Gastroesophageal sphincter (tissue), 4 donors: ENCODE results near the gene SANBR. TPM values are rescaled to one million over a fixed set of nuclear protein-coding genes. Genes with fewer than 3 reads are reported as not detected.
A peak's percentile ranks its signal among the peaks of the same experiment; 100 is the strongest.
"Not testable (repeated sequence)": the region's sequence is repeated elsewhere in the genome, so short reads cannot be mapped to it uniquely, and the experiment has no call there.

Experiments used
- ATAC-seq: fragments of 150-250 bp; one replicate; pipeline ENCODE4 v1.9.1; 2016; ENCODE audit warnings: mild to moderate bottlenecking, moderate library complexity
- H3K27ac ChIP-seq, 4 donors: fragments of 200-600 bp; sonication (generic) in 3 of 4; 1 replicate in 3 of 4; 2 replicates in 1 of 4; pipeline ENCODE4 v1.5.1; 2016 to 2019
- H3K27me3 ChIP-seq: fragments of 200-600 bp; sonication (generic); one replicate; pipeline ENCODE4 v1.5.1; 2019
- H3K36me3 ChIP-seq, 2 donors: fragments of 200-600 bp; sonication (generic); one replicate each; pipeline ENCODE4 v1.5.1; 2019; ENCODE audit warnings: control low read depth in 1 of 2
- H3K4me1 ChIP-seq, 3 donors: fragments of 200-600 bp; sonication (generic); 1 replicate in 2 of 3; 2 replicates in 1 of 3; pipeline ENCODE4 v1.5.1; 2016 to 2019; ENCODE audit warnings: control low read depth in 2 of 3
- H3K4me3 ChIP-seq, 2 donors: fragments of 200-600 bp; sonication (generic); one replicate each; pipeline ENCODE4 v1.5.1; 2019; ENCODE audit warnings: mild to moderate bottlenecking in 1 of 2, moderate library complexity in 1 of 2
- H3K9me3 ChIP-seq, 3 donors: fragments of 200-600 bp; sonication (generic); one replicate each; pipeline ENCODE4 v1.5.1; 2017 to 2019; ENCODE audit warnings: control low read depth in 2 of 3
- EP300 ChIP-seq: sonication (generic); formaldehyde crosslinking; IDR thresholded peaks from one replicate; pipeline ENCODE4 v1.6.1; 2017; ENCODE audit warnings: antibody characterized with exemption, mild to moderate bottlenecking
- POLR2A ChIP-seq, 2 donors: fragments of 450-650 bp; IDR thresholded peaks; one replicate each; pipeline ENCODE4 v1.6.1; 2017; ENCODE audit warnings: antibody characterized with exemption in 2 of 2, mild to moderate bottlenecking in 2 of 2, moderate library complexity in 1 of 2
- POLR2AphosphoS5 ChIP-seq: sonication (generic); formaldehyde crosslinking; IDR thresholded peaks from one replicate; pipeline ENCODE4 v1.6.1; 2017; ENCODE audit warnings: antibody characterized with exemption
- WGBS, 2 donors: methylation state at CpG; one replicate each; pipeline ENCODE4 v1.1.5; 2018; ENCODE audit warnings: low coverage in 1 of 2; 5-methylcytosine and 5-hydroxymethylcytosine counted together
- total RNA-seq, 4 donors: library from RNA; depleted of rRNA; stranded (reverse); fragments of >200 nt; gene quantifications; one replicate each; pipeline ENCODE4 v1.1.0, GENCODE V29; 2016
- TF ChIP-seq, protein P1 (sequence below), 4 experiments: fragments of 200-600 bp in 2 of 4; fragments of 450-650 bp in 2 of 4; sonication (generic) in 1 of 4; IDR thresholded peaks; one replicate each; pipeline ENCODE4 v1.5.1; 2017 to 2019; ENCODE audit warnings: antibody characterized with exemption in 4 of 4, mild to moderate bottlenecking in 2 of 4, moderate library complexity in 2 of 4

The SANBR gene
- total RNA-seq, 4 donors from 2014 or later: 2.2 to 7.5 (median 5.8) TPM

DNA sequence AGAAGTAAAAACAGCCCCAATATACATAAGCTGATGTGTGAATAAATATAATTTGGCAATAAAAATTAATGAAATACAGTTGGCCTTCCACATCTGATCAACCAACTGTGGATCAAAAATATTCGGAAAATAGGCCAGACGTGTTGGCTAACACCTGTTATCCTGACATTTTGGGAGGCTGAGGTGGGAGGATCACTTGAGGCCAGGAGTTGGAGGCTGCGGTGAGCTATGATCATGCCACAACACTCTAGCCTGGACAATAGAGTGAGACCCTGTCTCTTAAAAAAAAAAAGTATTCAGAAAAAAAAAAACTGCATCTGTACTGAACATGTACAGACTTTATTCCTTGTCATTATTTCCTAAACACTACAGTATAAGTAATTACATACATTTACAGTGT is 36.1 kb upstream of the SANBR start:
- H3K27me3 ChIP-seq: no peaks in the 10 kb centered on the region
- WGBS, 2 donors: 95 to 100% methylated on average over 3 of the region's 3 CpGs
- peaks cover 0 to 6% (median 0%) of the 10 kb centered on the region in 3 donors for H3K4me1 ChIP-seq
- no peak for ATAC-seq
- H3K36me3 ChIP-seq: peaks cover 0 to 35% of the 10 kb centered on the region in 2 donors
- TF ChIP-seq POLR2AphosphoS5: no peak
- no peak for TF ChIP-seq POLR2A (IDR thresholded peaks at IDR 0.05)
- no peak for TF ChIP-seq EP300
- TF ChIP-seq, protein P1, sequence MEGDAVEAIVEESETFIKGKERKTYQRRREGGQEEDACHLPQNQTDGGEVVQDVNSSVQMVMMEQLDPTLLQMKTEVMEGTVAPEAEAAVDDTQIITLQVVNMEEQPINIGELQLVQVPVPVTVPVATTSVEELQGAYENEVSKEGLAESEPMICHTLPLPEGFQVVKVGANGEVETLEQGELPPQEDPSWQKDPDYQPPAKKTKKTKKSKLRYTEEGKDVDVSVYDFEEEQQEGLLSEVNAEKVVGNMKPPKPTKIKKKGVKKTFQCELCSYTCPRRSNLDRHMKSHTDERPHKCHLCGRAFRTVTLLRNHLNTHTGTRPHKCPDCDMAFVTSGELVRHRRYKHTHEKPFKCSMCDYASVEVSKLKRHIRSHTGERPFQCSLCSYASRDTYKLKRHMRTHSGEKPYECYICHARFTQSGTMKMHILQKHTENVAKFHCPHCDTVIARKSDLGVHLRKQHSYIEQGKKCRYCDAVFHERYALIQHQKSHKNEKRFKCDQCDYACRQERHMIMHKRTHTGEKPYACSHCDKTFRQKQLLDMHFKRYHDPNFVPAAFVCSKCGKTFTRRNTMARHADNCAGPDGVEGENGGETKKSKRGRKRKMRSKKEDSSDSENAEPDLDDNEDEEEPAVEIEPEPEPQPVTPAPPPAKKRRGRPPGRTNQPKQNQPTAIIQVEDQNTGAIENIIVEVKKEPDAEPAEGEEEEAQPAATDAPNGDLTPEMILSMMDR (IDR thresholded peaks at IDR 0.05): no peak
- H3K9me3 ChIP-seq: no peaks in the 10 kb centered on the region
- H3K27ac ChIP-seq: no peak overlapping the region
- H3K4me3 ChIP-seq: no peak overlapping the region

DNA sequence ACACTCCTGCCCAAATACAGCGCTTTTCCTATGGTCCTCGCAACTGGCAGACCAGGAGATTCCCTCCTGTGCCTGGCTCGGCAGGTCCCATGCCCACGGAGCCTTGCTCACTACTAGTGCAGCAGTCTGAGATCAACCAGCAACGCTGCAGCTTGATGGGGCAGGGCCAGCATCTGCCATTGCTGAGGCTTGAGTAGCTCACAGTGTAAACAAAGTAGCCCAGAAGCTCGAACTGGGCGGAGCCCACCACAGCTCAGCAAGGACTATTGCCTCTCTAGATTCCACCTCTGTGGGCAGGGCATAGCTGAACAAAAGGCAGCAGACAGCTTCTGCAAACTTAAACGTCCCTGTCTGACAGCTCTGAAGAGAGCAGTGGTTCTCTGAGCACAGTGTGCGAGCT is 31.1 kb upstream of the SANBR start:
- ATAC-seq, H3K9me3 ChIP-seq, H3K4me3 ChIP-seq, H3K4me1 ChIP-seq, H3K27ac ChIP-seq, H3K27me3 ChIP-seq: not testable (repeated sequence)
- H3K36me3 ChIP-seq: peaks cover 0 to 47% of the 10 kb centered on the region in 2 donors
- WGBS, 2 donors: 56 to 80% methylated on average over 1 of the region's 9 CpGs

DNA sequence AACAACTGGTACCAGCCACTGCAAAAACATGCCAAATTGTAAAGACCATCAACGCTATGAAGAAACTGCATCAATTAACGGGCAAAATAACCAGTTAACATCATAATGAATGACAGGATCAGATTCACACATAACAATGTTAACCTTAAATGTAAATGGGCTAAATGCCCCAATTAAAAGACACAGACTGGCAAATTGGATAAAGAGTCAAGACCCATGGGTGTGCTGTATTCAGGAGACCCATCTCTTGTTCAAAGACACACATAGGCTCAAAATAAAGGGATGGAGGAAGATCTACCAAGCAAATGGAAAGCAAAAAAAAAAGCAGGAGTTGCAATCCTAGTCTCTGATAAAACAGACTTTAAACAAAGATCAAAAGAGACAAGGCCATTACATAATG is 29.0 kb upstream of the SANBR start:
- not testable (repeated sequence) for H3K27me3 ChIP-seq, H3K9me3 ChIP-seq, H3K4me1 ChIP-seq, ATAC-seq, H3K4me3 ChIP-seq, H3K27ac ChIP-seq
- WGBS, 2 donors: 100% methylated on average over 2 of the region's 2 CpGs
- peaks cover 0 to 40% of the 10 kb centered on the region in 2 donors for H3K36me3 ChIP-seq

DNA sequence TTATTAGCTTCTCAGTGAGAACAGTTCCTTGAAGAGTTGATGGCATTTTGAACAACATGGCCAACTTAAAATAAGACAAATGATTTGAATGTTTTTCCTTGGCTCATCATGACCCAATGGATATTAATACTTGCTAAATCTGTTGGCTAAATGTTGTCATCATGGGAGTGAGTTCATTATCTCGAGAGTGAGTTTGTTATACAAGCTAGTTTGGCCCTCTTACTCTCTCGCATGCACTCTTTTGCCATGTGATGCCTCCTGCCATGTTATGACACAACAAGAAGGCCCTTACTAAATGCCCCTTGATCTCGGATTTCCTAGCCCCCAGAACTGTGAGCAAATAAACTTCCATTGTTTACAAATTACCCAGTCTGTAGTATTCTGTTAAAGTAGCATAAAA is 22.9 kb upstream of the SANBR start:
- no peak for TF ChIP-seq POLR2AphosphoS5
- no peak for TF ChIP-seq POLR2A (IDR thresholded peaks at IDR 0.05)
- TF ChIP-seq, protein P1 (IDR thresholded peaks at IDR 0.05): no peak
- TF ChIP-seq EP300: no peak
- H3K4me3 ChIP-seq: no peak overlapping the region
- WGBS, 2 donors: 65 to 77% methylated on average over 3 of the region's 3 CpGs
- H3K9me3 ChIP-seq: no peaks in the 10 kb centered on the region
- peak; percentile 50 for ATAC-seq
- no peaks in the 10 kb centered on the region for H3K27me3 ChIP-seq
- peak overlapping the region in 1 of 4 donors; percentile 26 for H3K27ac ChIP-seq
- peaks cover 0 to 5% of the 10 kb centered on the region in 2 donors for H3K36me3 ChIP-seq
- H3K4me1 ChIP-seq: peaks cover 0 to 40% (median 11%) of the 10 kb centered on the region in 3 donors

DNA sequence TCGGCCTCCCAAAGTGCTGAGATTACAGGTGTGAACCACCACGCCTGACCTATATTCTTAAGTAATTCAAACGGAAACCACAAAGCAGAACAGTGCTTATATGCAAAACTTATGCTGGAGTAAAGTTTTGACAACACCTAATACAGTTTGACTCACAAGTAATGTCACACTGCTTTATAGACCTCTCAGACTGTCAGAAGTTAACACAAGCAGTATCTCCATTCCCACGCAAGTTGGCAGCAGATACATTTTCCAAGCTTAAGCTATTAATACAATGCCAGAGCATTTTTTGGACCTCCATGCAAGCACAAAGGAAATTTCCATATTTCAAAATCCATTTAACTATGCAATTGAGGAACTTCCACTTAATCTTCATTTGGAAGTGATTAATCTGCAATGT is 21.0 kb upstream of the SANBR start:
- Histone ChIP-seq H3K27ac (peak overlapping the region in 2 of 4 donors; percentile 57 to 63), H3K4me1 (peaks cover 0 to 40% (median 11%) of the 10 kb centered on the region in 3 donors), H3K4me3 (no peak overlapping the region), H3K36me3 (peaks cover 0 to 23% of the 10 kb centered on the region in 2 donors), H3K27me3 (no peaks in the 10 kb centered on the region), H3K9me3 (no peaks in the 10 kb centered on the region)
- 27 to 50% methylated on average over 3 of the region's 4 CpGs for WGBS, 2 donors
- ATAC-seq: no peak
- TF ChIP-seq, protein P1 (IDR thresholded peaks at IDR 0.05): no peak
- TF ChIP-seq POLR2AphosphoS5 (no peak), EP300 (no peak), POLR2A (IDR thresholded peaks at IDR 0.05) (no peak)

DNA sequence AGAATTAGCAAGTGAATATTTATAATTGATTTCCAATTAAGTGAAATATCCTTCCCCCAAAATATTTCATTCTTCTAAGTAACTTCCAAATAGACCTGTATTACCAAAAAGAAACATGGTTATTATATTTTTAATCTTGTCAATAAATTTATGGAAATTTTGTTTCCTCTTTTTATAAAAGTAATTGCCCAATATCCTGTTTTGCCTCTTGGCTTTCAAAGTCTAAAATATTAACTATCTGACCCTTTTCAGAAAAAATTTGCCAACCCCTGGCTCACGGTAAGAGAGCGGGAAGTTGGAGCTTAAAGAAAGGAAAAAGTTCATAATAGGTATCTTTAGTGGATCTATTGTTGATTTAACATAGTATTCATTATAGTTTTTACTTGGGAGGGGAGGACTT is 20.4 kb upstream of the SANBR start:
- no peak for TF ChIP-seq POLR2AphosphoS5
- TF ChIP-seq, protein P1 (IDR thresholded peaks at IDR 0.05): no peak
- no peak for TF ChIP-seq EP300
- no peak for TF ChIP-seq POLR2A (IDR thresholded peaks at IDR 0.05)
- Histone ChIP-seq H3K4me1 (peaks cover 0 to 40% (median 11%) of the 10 kb centered on the region in 3 donors), H3K4me3 (no peak overlapping the region), H3K27ac (peak overlapping the region in 2 of 4 donors; percentile 57 to 63), H3K9me3 (no peaks in the 10 kb centered on the region), H3K27me3 (no peaks in the 10 kb centered on the region), H3K36me3 (peaks cover 0 to 29% of the 10 kb centered on the region in 2 donors)
- ATAC-seq: no peak
- 57 to 79% methylated on average over 2 of the region's 2 CpGs for WGBS, 2 donors
